Measurements from ENCODE around the gene CLTC.

Gene CLTC

DNA sequence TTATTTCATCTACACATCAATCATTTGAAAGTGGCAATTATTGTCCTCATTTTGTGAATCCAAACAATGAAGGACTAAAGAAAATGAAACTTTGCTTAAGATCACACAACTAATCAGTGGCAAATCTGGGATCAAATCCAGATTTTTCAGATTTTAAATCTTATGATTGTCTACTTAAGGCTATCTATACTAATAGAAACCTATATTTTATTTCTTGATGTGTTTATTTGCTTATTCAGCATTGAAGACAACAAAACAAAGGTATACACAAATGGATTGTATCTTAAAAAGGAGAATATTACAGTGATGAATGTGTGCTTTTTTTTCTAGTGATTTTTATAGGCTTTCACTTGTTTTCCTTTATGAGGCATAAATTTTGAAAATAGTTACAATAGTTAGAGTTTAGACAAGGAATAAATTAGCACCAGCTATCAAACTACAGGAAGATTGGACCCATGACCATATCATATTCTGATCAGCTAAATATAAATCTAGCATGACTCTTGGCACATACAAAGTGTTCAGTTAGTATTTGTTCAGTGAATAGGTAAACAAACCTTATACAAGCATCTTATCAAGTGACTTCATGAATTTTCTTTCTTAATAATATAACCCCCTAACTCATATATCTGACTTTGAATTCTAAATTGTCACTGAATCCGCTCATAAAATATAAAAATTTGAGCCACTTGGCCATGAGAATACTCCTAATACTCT is 108.3 kb downstream of the CLTC start:
- DNase-seq (ENCODE audit: low spot score): no peak

DNA sequence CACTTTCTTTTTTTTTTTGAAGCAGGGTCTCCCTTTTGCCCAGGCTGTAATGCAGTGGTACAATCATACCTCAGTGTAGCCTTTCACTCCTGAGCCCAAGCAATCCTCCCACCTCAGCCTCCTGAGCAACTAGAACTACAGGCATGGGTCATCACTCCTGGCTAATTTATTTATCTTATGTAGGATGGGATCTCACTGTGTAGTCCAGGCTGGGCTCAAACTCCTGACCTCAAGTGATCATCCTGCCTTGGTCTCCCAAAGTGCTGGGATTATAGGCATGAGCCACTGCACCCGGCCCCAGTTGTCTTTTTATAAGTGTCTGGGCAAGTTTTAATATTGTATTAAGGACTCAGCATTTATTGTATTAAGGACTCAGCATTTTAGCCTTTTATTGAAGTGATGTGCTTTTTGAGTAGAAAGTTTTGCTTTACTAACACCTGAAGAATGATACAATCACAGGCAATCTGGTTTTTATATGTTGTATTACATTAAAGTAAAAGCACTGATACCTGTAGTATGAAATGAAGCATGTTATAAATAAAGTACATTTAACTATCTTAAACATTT is 110.7 kb downstream of the CLTC start:
- DNase-seq (ENCODE audit: low spot score): no peak

DNA sequence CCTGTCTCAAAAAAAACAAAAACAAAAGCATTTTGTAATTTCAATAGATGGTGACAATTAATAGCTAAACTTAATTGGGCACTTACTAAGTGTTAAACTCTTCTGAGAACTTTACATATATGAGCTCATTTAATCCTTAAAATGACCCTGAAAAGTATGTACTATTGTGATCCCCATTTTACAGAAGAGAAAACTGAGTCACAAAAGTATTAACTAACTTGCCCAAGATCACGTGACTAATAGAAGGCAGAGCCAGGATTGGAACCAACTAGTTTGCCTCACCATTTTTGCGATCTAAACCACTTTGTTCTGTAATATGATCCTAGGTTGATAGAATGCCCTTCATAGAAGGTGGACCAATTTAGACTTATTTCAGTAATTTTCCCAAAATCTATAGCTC is 114.0 kb downstream of the CLTC start:
- no peak for DNase-seq (ENCODE audit: low spot score)

DNA sequence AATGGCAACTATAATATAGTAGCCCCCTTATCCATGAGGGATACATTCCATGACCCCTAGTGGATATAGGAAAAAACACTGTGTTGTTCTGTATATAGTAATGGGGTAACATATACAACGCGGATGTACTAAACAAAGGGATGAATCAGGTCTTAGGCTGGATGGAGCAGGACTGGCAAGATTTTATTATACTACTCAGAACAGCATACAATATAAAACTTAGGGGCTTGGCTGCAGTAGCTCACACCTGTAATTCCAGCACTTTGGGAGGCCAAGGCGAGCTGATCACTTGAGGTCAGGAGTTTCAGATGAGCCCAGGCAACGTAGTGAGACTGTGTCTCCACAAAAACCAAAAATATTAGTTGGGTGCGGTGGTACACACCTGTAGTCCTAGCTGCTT is 114.5 kb downstream of the CLTC start:
- no peak for DNase-seq (ENCODE audit: low spot score)

DNA sequence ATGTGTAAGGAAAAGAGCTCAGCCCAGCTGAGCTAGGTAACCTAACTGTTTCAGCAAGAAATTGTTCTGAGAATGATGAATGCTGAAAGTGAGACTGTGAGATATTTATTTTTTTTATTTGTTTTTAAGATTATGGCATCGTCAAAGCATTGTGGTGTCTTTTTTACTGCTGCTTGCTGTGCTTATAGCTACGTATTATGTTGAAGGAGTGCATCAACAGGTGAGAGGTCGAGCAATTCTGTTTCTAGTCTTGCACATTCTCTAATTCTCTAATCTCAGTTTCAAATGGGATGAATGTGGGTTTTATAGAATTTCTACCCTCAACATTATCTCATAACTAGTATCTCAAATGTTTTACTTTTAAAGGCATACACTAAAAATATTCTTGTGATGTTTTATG is 117.6 kb downstream of the CLTC start:
- DNase-seq (ENCODE audit: low spot score): no peak

DNA sequence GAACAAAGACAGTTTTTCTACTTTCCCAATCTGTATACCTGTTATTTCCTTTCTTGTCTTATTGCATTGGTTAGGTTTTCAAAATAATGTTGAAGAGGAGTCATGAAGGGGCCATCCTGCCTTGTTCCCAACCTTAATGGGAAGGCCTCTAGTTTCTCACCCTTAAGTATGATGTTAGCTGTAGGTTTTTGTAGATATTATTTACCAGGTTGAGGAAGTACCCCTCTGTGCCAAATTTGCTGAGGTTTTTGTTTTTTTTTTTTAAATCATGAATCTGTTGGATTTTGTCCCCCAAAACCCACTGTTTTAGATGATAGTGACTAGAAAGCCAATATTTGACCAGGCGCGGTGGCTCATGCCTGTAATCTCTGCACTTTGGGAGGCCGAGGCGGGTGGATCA is 124.1 kb downstream of the CLTC start:
- no peak for DNase-seq (ENCODE audit: low spot score)

DNA sequence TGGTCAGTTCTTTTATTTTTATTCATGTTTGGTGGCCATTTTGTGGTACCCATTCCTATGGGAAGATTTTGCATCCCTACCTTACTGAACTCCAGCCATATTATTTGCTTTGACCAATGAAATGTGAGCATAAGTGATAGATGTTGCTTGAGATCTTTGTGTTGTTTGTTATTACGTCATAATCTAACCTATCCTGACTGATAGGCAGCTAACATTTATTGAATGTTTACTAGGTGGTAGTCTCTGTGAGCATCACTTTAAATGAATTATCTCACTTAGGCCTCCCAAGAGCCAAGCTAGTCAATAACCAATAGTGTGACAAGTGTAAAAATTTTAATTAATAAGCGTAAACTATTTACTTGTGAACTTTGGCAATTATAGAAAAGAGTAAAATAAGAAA is 125.3 kb downstream of the CLTC start:
- no peak for DNase-seq (ENCODE audit: low spot score)

Data from cerebellar cortex (tissue), 1 donor.